HG02938 (cell line): ENCODE data around the gene NEB.
A peak's percentile ranks its signal among the peaks of the same experiment; 100 is the strongest.
"Not testable (repeated sequence)": the region's sequence is repeated elsewhere in the genome, so short reads cannot be mapped to it uniquely, and the experiment has no call there.

Experiments
- ATAC-seq: cut with Tn5 transposase; IDR thresholded peaks from one replicate; pipeline ENCODE4 v1.9.1; 2021; ENCODE audit warnings: mild to moderate bottlenecking, moderate library complexity; ENCODE audit not compliant: unreplicated experiment

The NEB gene

GRCh38 chr2:151654085-151654484 is 80.2 kb downstream of the NEB start:
- no peak for ATAC-seq

GRCh38 chr2:151651274-151651673 is 83.0 kb downstream of the NEB start:
- no peak for ATAC-seq

GRCh38 chr2:151650456-151650855 is 83.8 kb downstream of the NEB start:
- no peak for ATAC-seq

- ATAC-seq, result no peak
Observed at GRCh38 chr2:151649966-151650365, 84.3 kb downstream of the NEB start.

- no peak for ATAC-seq
Observed at GRCh38 chr2:151649400-151649799, 84.9 kb downstream of the NEB start.

- ATAC-seq, result not testable (repeated sequence)
Observed at GRCh38 chr2:151646512-151646911, 87.8 kb downstream of the NEB start.

- ATAC-seq, result no peak
Observed at GRCh38 chr2:151644580-151644979, 89.7 kb downstream of the NEB start.

GRCh38 chr2:151641895-151642294 is 92.4 kb downstream of the NEB start:
- ATAC-seq, result not testable (repeated sequence)

GRCh38 chr2:151640087-151640486 is 94.2 kb downstream of the NEB start:
- no peak for ATAC-seq

GRCh38 chr2:151638990-151639389 is 95.3 kb downstream of the NEB start:
- no peak for ATAC-seq

- ATAC-seq, result no peak
Observed at GRCh38 chr2:151638191-151638933, 95.9 kb downstream of the NEB start.

GRCh38 chr2:151637271-151637781 is 97.0 kb downstream of the NEB start:
- peak; percentile 51 for ATAC-seq

- no peak for ATAC-seq
Observed at GRCh38 chr2:151634736-151635467, 99.4 kb downstream of the NEB start.

- ATAC-seq, result no peak
Observed at GRCh38 chr2:151632993-151633565, 101.2 kb downstream of the NEB start.

- no peak for ATAC-seq
Observed at GRCh38 chr2:151630372-151630771, 103.9 kb downstream of the NEB start.

GRCh38 chr2:151627353-151627752 is 106.9 kb downstream of the NEB start:
- no peak for ATAC-seq

- ATAC-seq, result no peak
Observed at GRCh38 chr2:151624271-151624670, 110.0 kb downstream of the NEB start.

GRCh38 chr2:151623631-151624030 is 110.6 kb downstream of the NEB start:
- ATAC-seq, result no peak

- ATAC-seq, result no peak
Observed at GRCh38 chr2:151620761-151621160, 113.5 kb downstream of the NEB start.

- peak; percentile 68 for ATAC-seq
Observed at GRCh38 chr2:151619337-151619989, 114.8 kb downstream of the NEB start.

GRCh38 chr2:151616760-151617339 is 117.4 kb downstream of the NEB start:
- ATAC-seq, result no peak
